Lung (tissue), 16 donors: ENCODE results near the gene DBNDD1. TPM values are rescaled to one million over a fixed set of nuclear protein-coding genes. Genes with fewer than 3 reads are reported as not detected.
"Not testable (repeated sequence)": the region's sequence is repeated elsewhere in the genome, so short reads cannot be mapped to it uniquely, and the experiment has no call there.

Source experiments
- ATAC-seq: fragments of 200-7000 bp; cut with Tn5 transposase; one replicate; pipeline ENCODE4 v1.9.1; 2020; ENCODE audit warnings: moderate number of reproducible peaks; ENCODE audit not compliant: insufficient read depth, low FRiP score
- DNase-seq, 3 donors: peaks; one replicate each; pipeline ENCODE4 v3.0.0-alpha.2; 2013 to 2017
- H3K27ac ChIP-seq, 2 donors: one replicate each; pipeline ENCODE4 v1.5.1; 2013; ENCODE audit warnings: mild to moderate bottlenecking in 2 of 2, moderate library complexity in 2 of 2, control low read depth in 1 of 2, inconsistent platforms in 1 of 2, low read depth in 1 of 2, low read length in 1 of 2
- H3K27me3 ChIP-seq, 3 donors: one replicate each; pipeline ENCODE4 v1.5.1; 2013; ENCODE audit warnings: low read length in 2 of 3; ENCODE audit not compliant: control insufficient read depth in 3 of 3, insufficient read depth in 3 of 3
- H3K36me3 ChIP-seq, 4 donors: one replicate each; pipeline ENCODE4 v1.5.1; 2013; ENCODE audit warnings: low read length in 4 of 4, mild to moderate bottlenecking in 1 of 4, moderate library complexity in 1 of 4; ENCODE audit not compliant: control insufficient read depth in 4 of 4, insufficient read depth in 4 of 4
- H3K4me1 ChIP-seq, 5 donors: one replicate each; pipeline ENCODE4 v1.5.1; 2013; ENCODE audit warnings: low read length in 5 of 5, mild to moderate bottlenecking in 2 of 5, moderate library complexity in 1 of 5; ENCODE audit not compliant: control insufficient read depth in 5 of 5, insufficient read depth in 5 of 5
- H3K4me3 ChIP-seq: one replicate; pipeline ENCODE4 v1.5.1; 2013; ENCODE audit warnings: mild to moderate bottlenecking, control low read depth, moderate library complexity
- H3K9ac ChIP-seq, 2 donors: one replicate each; pipeline ENCODE4 v1.5.1; 2013; ENCODE audit warnings: low read length in 2 of 2, control low read depth in 1 of 2; ENCODE audit not compliant: insufficient read depth in 1 of 2
- H3K9me3 ChIP-seq, 4 donors: one replicate each; pipeline ENCODE4 v1.5.1; 2013; ENCODE audit warnings: low read length in 3 of 4, mild to moderate bottlenecking in 1 of 4, moderate library complexity in 1 of 4; ENCODE audit not compliant: control insufficient read depth in 4 of 4, insufficient read depth in 3 of 4
- WGBS, 2 donors: extraction: QIAGEN DNeasy Blood & Tissue Kit; methylation state at CpG; one replicate each; pipeline ENCODE4 v1.1.7; 2013; 5-methylcytosine and 5-hydroxymethylcytosine counted together
- long read RNA-seq, 5 donors: transcript quantifications; one replicate each; lab custom pipeline, GENCODE V29; 2026
- polyA plus RNA-seq, 2 donors: library from polyadenylated mRNA; stranded (reverse); fragments of 200-250 nt; gene quantifications; one replicate each; pipeline ENCODE4 v1.2.1, GENCODE V29; 2013
- total RNA-seq, 2 donors: library from RNA; depleted of rRNA in 1 of 2; stranded (reverse); fragments of >200 nt in 1 of 2; gene quantifications; one replicate each; pipeline ENCODE4 v1.2.1, GENCODE V29; 2014 to 2021
- TF ChIP-seq, protein P1 (sequence below): IDR thresholded peaks from 2 replicates; pipeline ENCODE4 v1.5.1; 2012; ENCODE audit warnings: mild to moderate bottlenecking; ENCODE audit errors: control extremely low read depth, extremely low read depth
- donor health status: control.
- donor health status: control.
- donor health status: Bipolar disorder and iron deficiency.
- donor health status: healthy.
- donor health status: DM: yes; HTN: yes; CAD: no.

The DBNDD1 gene, protein sequence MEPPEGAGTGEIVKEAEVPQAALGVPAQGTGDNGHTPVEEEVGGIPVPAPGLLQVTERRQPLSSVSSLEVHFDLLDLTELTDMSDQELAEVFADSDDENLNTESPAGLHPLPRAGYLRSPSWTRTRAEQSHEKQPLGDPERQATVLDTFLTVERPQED
- 1 to 10 TPM; 2.5 to 5.5 TPM for total RNA-seq
- 1 to 10 TPM; 3.6 to 5.8 TPM for polyA plus RNA-seq
- long read RNA-seq, donor 1, transcript DBNDD1-207 (1 exons, 2,889 nt), result major isoform, 5 of 11 reads
- long read RNA-seq, donor 1, partial matches to known transcripts, result 0 of 11 reads
- long read RNA-seq, donor 1, other reads (novel, unspliced or antisense), result 0 of 11 reads
- long read RNA-seq, donor 2, partial matches to known transcripts, result 0 of 4 reads
- long read RNA-seq, donor 2, other reads (novel, unspliced or antisense), result 0 of 4 reads
- long read RNA-seq, donor 3, partial matches to known transcripts, result 0 of 3 reads
- long read RNA-seq, donor 3, other reads (novel, unspliced or antisense), result 0 of 3 reads
- long read RNA-seq, donor 4, partial matches to known transcripts, result 0 of 3 reads
- long read RNA-seq, donor 4, other reads (novel, unspliced or antisense), result 0 of 3 reads
- long read RNA-seq, donor 5, partial matches to known transcripts, result 0 of 7 reads
- long read RNA-seq, donor 5, other reads (novel, unspliced or antisense), result 0 of 7 reads

DNA sequence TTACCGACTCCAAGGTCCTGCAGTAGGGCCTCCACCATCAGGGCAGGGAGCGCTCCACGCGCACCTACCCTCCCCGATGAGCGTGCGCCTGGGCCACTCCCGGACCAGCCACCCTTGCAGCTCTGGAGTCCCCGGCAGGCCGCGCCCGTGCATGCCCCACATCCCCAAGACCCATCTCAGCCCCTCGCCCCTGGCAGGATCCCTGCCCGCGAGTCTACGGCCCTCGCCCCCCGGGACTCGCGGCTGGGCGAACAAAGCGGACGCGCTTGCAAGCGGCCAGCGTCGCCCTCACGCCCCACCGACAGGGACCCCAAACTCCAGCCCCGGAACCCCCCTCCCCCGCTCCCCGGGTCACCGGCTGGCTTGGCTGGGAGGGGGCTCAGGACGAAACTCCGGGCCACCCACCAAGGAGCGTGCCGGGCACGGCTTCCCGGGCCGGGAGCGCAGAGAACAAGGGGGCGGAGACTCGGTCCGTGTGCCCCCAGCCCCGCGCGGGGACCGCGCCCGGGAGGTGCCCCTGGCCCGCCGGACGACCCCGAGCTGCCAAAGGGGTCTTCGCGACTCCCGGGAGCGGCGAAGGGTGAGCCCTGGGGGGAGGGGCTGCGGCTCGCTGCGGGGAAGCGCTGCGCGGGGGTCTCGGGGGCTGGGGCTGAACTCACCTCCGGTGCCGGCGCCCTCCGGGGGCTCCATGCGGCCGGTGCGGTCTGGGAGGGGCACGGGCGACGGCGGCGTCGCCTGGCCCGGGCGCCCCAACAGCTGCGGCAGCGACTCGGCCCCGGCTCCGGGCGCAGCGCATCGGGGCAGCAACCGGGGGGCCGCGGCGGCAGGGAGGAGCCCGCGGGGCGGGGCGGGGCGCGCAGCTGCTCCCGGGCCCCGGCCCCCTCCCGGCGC lies at the start of gene DBNDD1:
Gene DBNDD1 (minus strand): TSS at position 805 of the 891 bp plus-strand sequence. CDS start 115 bp downstream, at position 690.
- Histone ChIP-seq H3K9me3 (no peaks in the 10 kb centered on the region), H3K4me1 (peaks cover 0 to 11% (median 4%) of the 10 kb centered on the region in 5 donors), H3K27ac (peak within 1 kb of the TSS in 1 of 2 donors; percentile 55), H3K4me3 (peak within 1 kb of the TSS; percentile 36), H3K36me3 (no peaks in the 10 kb centered on the region), H3K9ac (peak within 1 kb of the TSS in 1 of 2 donors; percentile 32), H3K27me3 (peaks cover 0 to 5% (median 0%) of the 10 kb centered on the region in 3 donors)
- TF ChIP-seq, protein P1, sequence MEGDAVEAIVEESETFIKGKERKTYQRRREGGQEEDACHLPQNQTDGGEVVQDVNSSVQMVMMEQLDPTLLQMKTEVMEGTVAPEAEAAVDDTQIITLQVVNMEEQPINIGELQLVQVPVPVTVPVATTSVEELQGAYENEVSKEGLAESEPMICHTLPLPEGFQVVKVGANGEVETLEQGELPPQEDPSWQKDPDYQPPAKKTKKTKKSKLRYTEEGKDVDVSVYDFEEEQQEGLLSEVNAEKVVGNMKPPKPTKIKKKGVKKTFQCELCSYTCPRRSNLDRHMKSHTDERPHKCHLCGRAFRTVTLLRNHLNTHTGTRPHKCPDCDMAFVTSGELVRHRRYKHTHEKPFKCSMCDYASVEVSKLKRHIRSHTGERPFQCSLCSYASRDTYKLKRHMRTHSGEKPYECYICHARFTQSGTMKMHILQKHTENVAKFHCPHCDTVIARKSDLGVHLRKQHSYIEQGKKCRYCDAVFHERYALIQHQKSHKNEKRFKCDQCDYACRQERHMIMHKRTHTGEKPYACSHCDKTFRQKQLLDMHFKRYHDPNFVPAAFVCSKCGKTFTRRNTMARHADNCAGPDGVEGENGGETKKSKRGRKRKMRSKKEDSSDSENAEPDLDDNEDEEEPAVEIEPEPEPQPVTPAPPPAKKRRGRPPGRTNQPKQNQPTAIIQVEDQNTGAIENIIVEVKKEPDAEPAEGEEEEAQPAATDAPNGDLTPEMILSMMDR, result no peak
- DNase-seq (peak in 1 of 3 donors; percentile 20), ATAC-seq (no peak)
- 3% methylated on average over 63 to 103 of the region's 103 CpGs for WGBS, 2 donors

DNA sequence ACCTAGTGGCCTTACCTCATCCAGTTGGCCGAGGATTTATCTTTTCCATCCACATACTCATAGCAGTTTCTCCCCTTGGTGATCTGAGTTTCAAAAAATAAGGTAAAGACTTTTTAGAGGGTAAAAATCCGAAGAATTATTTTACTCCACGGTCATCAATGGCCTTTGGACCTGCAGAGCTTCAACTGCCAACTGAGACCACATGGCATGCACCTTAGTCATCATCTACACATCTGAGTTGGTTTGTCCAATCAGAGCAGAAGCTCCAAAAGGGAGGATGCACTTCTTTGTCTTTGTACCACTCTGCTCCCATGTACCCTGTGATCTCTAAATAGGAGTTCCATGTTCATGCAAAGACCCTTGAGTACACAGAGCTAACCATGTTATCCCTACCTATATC lies 42.2 kb upstream of the DBNDD1 start:
- Histone ChIP-seq H3K4me1 (no peaks in the 10 kb centered on the region), H3K36me3 (no peaks in the 10 kb centered on the region), H3K9ac (no peak overlapping the region), H3K4me3 (no peak overlapping the region), H3K27me3 (no peaks in the 10 kb centered on the region), H3K9me3 (no peaks in the 10 kb centered on the region), H3K27ac (no peak overlapping the region)
- ATAC-seq (no peak), DNase-seq (no peak)
- TF ChIP-seq, protein P1, result no peak
- WGBS, 2 donors, result 65 to 75% methylated on average over 3 of the region's 3 CpGs

DNA sequence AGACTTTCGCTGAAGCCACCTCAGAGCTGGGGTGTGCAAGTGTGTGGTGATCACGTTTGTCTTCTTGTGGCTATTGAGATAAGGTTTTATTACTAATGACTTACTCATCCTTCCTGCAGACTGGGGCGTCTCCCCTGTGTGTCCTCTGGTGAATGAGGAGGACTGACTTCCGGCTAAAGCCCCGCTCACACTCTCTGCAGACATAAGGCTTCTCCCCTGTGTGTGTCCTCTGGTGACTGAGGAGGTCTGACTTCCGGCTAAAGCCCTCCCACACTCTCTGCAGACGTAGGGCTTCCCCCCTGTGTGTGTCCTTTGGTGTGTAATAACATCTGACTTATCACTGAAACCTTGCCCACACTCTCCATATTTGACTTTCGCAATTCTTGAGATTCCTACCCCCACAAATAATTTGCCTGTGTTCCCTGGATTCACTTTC lies 38.5 kb upstream of the DBNDD1 start:
- H3K27ac ChIP-seq, result no peak overlapping the region
- H3K4me3 ChIP-seq, result no peak overlapping the region
- WGBS, 2 donors, result 51 to 62% methylated on average over 8 of the region's 8 CpGs
- DNase-seq (no peak), ATAC-seq (no peak)
- no peaks in the 10 kb centered on the region for H3K4me1 ChIP-seq
- TF ChIP-seq, protein P1, result no peak
- no peaks in the 10 kb centered on the region for H3K27me3 ChIP-seq
- peaks cover 0 to 12% (median 5%) of the 10 kb centered on the region in 4 donors for H3K9me3 ChIP-seq
- no peak overlapping the region for H3K9ac ChIP-seq
- H3K36me3 ChIP-seq, result no peaks in the 10 kb centered on the region

DNA sequence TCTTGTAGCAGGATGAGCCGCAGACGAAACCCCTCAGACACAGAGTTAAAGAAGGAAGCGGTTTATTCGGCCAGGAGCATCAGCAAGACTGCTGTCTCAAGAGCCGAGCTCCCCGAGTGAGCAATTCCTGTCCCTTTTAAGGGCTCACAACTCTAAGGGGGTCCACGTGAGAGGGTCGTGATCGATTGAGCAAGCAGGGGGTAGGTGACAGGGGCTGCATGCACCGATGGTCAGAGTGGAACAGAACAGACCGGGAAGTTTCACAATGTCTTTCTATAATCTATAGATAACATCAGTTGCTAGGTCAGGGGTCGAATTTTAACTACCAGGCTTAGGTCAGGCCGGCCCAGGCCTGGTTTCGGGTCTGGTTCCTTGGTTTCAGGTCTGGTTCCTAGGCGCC lies 37.3 kb upstream of the DBNDD1 start:
- ATAC-seq, H3K27ac ChIP-seq, H3K4me3 ChIP-seq, H3K9ac ChIP-seq, DNase-seq, H3K27me3 ChIP-seq, H3K36me3 ChIP-seq, H3K4me1 ChIP-seq: not testable (repeated sequence)
- H3K9me3 ChIP-seq, result peaks cover 0 to 12% (median 5%) of the 10 kb centered on the region in 4 donors
- WGBS, 2 donors, result 85 to 88% methylated on average over 15 of the region's 15 CpGs
